Urinary bladder (tissue), 4 donors: ENCODE results near the gene PHTF2. TPM values are rescaled to one million over a fixed set of nuclear protein-coding genes. Genes with fewer than 3 reads are reported as not detected.
"Not testable (repeated sequence)": the region's sequence is repeated elsewhere in the genome, so short reads cannot be mapped to it uniquely, and the experiment has no call there.

ENCODE experiments used
- DNase-seq: peaks from one replicate; pipeline ENCODE4 v3.0.0-alpha.2; 2015; ENCODE audit errors: extremely low spot score
- H3K27ac ChIP-seq: one replicate; pipeline ENCODE4 v1.5.1; 2013; ENCODE audit warnings: low read depth, mild to moderate bottlenecking, moderate library complexity
- H3K36me3 ChIP-seq: one replicate; pipeline ENCODE4 v1.6.1; 2013; ENCODE audit warnings: mild to moderate bottlenecking, moderate library complexity; ENCODE audit not compliant: insufficient read depth
- H3K4me1 ChIP-seq: one replicate; pipeline ENCODE4 v1.6.1; 2013; ENCODE audit warnings: mild to moderate bottlenecking, moderate library complexity; ENCODE audit not compliant: insufficient read depth
- H3K4me3 ChIP-seq: one replicate; pipeline ENCODE4 v1.5.1; 2013; ENCODE audit warnings: low read depth, low read length
- WGBS: extraction: QIAGEN DNeasy Blood & Tissue Kit; methylation state at CpG from one replicate; pipeline ENCODE4 v1.1.7; 2013; 5-methylcytosine and 5-hydroxymethylcytosine counted together
- polyA plus RNA-seq: library from polyadenylated mRNA; stranded (reverse); fragments of 200-250 nt; gene quantifications from one replicate; pipeline ENCODE4 v1.2.3, GENCODE V29; 2013
- total RNA-seq: library from RNA; depleted of rRNA; stranded (reverse); fragments of >200 nt; gene quantifications from one replicate; pipeline ENCODE4 v1.2.3, GENCODE V29; 2014
- donor health status: healthy with polysubstance abuse.
- donor health status: healthy.

Gene PHTF2
- total and polyA plus RNA-seq, 2 donors = 10.9 to 52.1 TPM

GRCh38 chr7:77827999-77828398 lies 29.4 kb downstream of the PHTF2 start:
- H3K4me3 ChIP-seq = no peak overlapping the region
- 62% methylated on average over 2 of the region's 2 CpGs for WGBS
- H3K36me3 ChIP-seq = no peaks in the 10 kb centered on the region
- no peak for DNase-seq
- H3K4me1 ChIP-seq = no peaks in the 10 kb centered on the region
- H3K27ac ChIP-seq = no peak overlapping the region

- WGBS = 88% methylated on average over 8 of the region's 8 CpGs
- no peaks in the 10 kb centered on the region for H3K4me1 ChIP-seq
- no peaks in the 10 kb centered on the region for H3K36me3 ChIP-seq
- no peak overlapping the region for H3K27ac ChIP-seq
- DNase-seq = no peak
- no peak overlapping the region for H3K4me3 ChIP-seq
These were observed 32.2 kb downstream of the PHTF2 start for GRCh38 chr7:77830649-77831355.

GRCh38 chr7:77831481-77831880 lies 32.9 kb downstream of the PHTF2 start:
- 92% methylated on average over 7 of the region's 7 CpGs for WGBS
- H3K4me3 ChIP-seq = no peak overlapping the region

GRCh38 chr7:77831953-77832352 lies 33.4 kb downstream of the PHTF2 start:
- Histone ChIP-seq H3K4me3 (no peak overlapping the region), H3K27ac (no peak overlapping the region), H3K36me3 (no peaks in the 10 kb centered on the region), H3K4me1 (no peaks in the 10 kb centered on the region)
- 81% methylated on average over 1 of the region's 1 CpG for WGBS
- DNase-seq = no peak

More at GRCh38 chr7:77831481-77831880, 32.9 kb downstream of the PHTF2 start:
- no peak for DNase-seq
- H3K27ac ChIP-seq = no peak overlapping the region
- H3K4me1 ChIP-seq = no peaks in the 10 kb centered on the region
- no peaks in the 10 kb centered on the region for H3K36me3 ChIP-seq

- Histone ChIP-seq H3K27ac (no peak overlapping the region), H3K4me1 (no peaks in the 10 kb centered on the region), H3K36me3 (no peaks in the 10 kb centered on the region), H3K4me3 (no peak overlapping the region)
- 98% methylated on average over 1 of the region's 1 CpG for WGBS
- no peak for DNase-seq
These were observed 34.6 kb downstream of the PHTF2 start for GRCh38 chr7:77833136-77833535.

- WGBS = 96% methylated on average over 2 of the region's 2 CpGs
- H3K4me3 ChIP-seq, DNase-seq, H3K27ac ChIP-seq, H3K4me1 ChIP-seq, H3K36me3 ChIP-seq: not testable (repeated sequence)
These were observed 37.9 kb downstream of the PHTF2 start for GRCh38 chr7:77836425-77836824.

- no peak overlapping the region for H3K27ac ChIP-seq
- no peak overlapping the region for H3K4me3 ChIP-seq
- 41% methylated on average over 2 of the region's 2 CpGs for WGBS
- DNase-seq = no peak
- H3K36me3 ChIP-seq = no peaks in the 10 kb centered on the region
- no peaks in the 10 kb centered on the region for H3K4me1 ChIP-seq
These were observed 38.7 kb downstream of the PHTF2 start for GRCh38 chr7:77837275-77837674.

GRCh38 chr7:77837966-77838365 lies 39.4 kb downstream of the PHTF2 start:
- H3K4me1 ChIP-seq = no peaks in the 10 kb centered on the region
- no peak for DNase-seq
- H3K27ac ChIP-seq = no peak overlapping the region
- no peak overlapping the region for H3K4me3 ChIP-seq
- H3K36me3 ChIP-seq = no peaks in the 10 kb centered on the region
- 89% methylated on average over 1 of the region's 1 CpG for WGBS

- WGBS = 65% methylated on average over 3 of the region's 3 CpGs
- no peak overlapping the region for H3K27ac ChIP-seq
- H3K4me3 ChIP-seq = no peak overlapping the region
These were observed 40.4 kb downstream of the PHTF2 start for GRCh38 chr7:77838929-77839491.

GRCh38 chr7:77839919-77840318 lies 41.3 kb downstream of the PHTF2 start:
- Histone ChIP-seq H3K27ac (no peak overlapping the region), H3K36me3 (no peaks in the 10 kb centered on the region), H3K4me3 (no peak overlapping the region), H3K4me1 (no peaks in the 10 kb centered on the region)
- WGBS = 84% methylated on average over 2 of the region's 2 CpGs
- DNase-seq = no peak

More at GRCh38 chr7:77838929-77839491, 40.4 kb downstream of the PHTF2 start:
- no peak for DNase-seq
- Histone ChIP-seq H3K4me1 (no peaks in the 10 kb centered on the region), H3K36me3 (no peaks in the 10 kb centered on the region)

GRCh38 chr7:77843194-77843593 lies 44.6 kb downstream of the PHTF2 start:
- H3K4me3 ChIP-seq = no peak overlapping the region
- WGBS = 95% methylated on average over 2 of the region's 2 CpGs
- DNase-seq = no peak
- no peaks in the 10 kb centered on the region for H3K4me1 ChIP-seq
- no peaks in the 10 kb centered on the region for H3K36me3 ChIP-seq
- no peak overlapping the region for H3K27ac ChIP-seq

- no peak for DNase-seq
- Histone ChIP-seq H3K4me3 (no peak overlapping the region), H3K36me3 (no peaks in the 10 kb centered on the region), H3K27ac (no peak overlapping the region), H3K4me1 (no peaks in the 10 kb centered on the region)
- 79% methylated on average over 6 of the region's 8 CpGs for WGBS
These were observed 47.9 kb downstream of the PHTF2 start for GRCh38 chr7:77846317-77847092.

- Histone ChIP-seq H3K4me1 (no peaks in the 10 kb centered on the region), H3K36me3 (no peaks in the 10 kb centered on the region), H3K4me3 (no peak overlapping the region), H3K27ac (no peak overlapping the region)
- 89% methylated on average over 7 of the region's 7 CpGs for WGBS
- no peak for DNase-seq
These were observed 57.0 kb downstream of the PHTF2 start for GRCh38 chr7:77855371-77856083.
